CD4-positive, alpha-beta T cell treated with Interleukin-15 for 4 hours (primary cell): ENCODE measurements around the gene LILRB4.
"Not testable (repeated sequence)": the region's sequence is repeated elsewhere in the genome, so short reads cannot be mapped to it uniquely, and the experiment has no call there.

Experiments
- DNase-seq: peaks from one replicate; pipeline ENCODE4 v3.0.0-alpha.2; 2020; ENCODE audit warnings: low spot score

The LILRB4 gene

GRCh38 chr19:54662730-54663129, at the start of gene LILRB4:
LILRB4 (plus strand) TSS chr19:54662985; CDS start chr19:54663034, 49 bp downstream.
- peak; percentile 11 for DNase-seq

GRCh38 chr19:54614726-54615125, 48.1 kb upstream of the LILRB4 start:
- no peak for DNase-seq

GRCh38 chr19:54616057-54616456, 46.7 kb upstream of the LILRB4 start:
- DNase-seq, result no peak

- no peak for DNase-seq
Measured at GRCh38 chr19:54616821-54617560, 45.8 kb upstream of the LILRB4 start.

- no peak for DNase-seq
Measured at GRCh38 chr19:54620464-54620863, 42.3 kb upstream of the LILRB4 start.

- DNase-seq, result no peak
Measured at GRCh38 chr19:54622431-54622830, 40.4 kb upstream of the LILRB4 start.

- not testable (repeated sequence) for DNase-seq
Measured at GRCh38 chr19:54624234-54624633, 38.6 kb upstream of the LILRB4 start.

- not testable (repeated sequence) for DNase-seq
Measured at GRCh38 chr19:54624934-54625730, 37.7 kb upstream of the LILRB4 start.

- no peak for DNase-seq
Measured at GRCh38 chr19:54626757-54627156, 36.0 kb upstream of the LILRB4 start.

GRCh38 chr19:54627912-54628311, 34.9 kb upstream of the LILRB4 start:
- not testable (repeated sequence) for DNase-seq

- DNase-seq, result not testable (repeated sequence)
Measured at GRCh38 chr19:54630262-54630661, 32.5 kb upstream of the LILRB4 start, which contains the start of gene LILRB1. LILRB1 (plus strand) TSS chr19:54630484; CDS start chr19:54631074, 590 bp downstream.

GRCh38 chr19:54630782-54631181, 32.0 kb upstream of the LILRB4 start:
- no peak for DNase-seq

- DNase-seq, result not testable (repeated sequence)
Measured at GRCh38 chr19:54631489-54632337, 31.1 kb upstream of the LILRB4 start.

GRCh38 chr19:54632517-54632916, 30.3 kb upstream of the LILRB4 start:
- DNase-seq, result not testable (repeated sequence)

- no peak for DNase-seq
Measured at GRCh38 chr19:54633401-54633800, 29.4 kb upstream of the LILRB4 start.

GRCh38 chr19:54636081-54636480, 26.7 kb upstream of the LILRB4 start:
- DNase-seq, result not testable (repeated sequence)

GRCh38 chr19:54638683-54639082, 24.1 kb upstream of the LILRB4 start:
- no peak for DNase-seq

- not testable (repeated sequence) for DNase-seq
Measured at GRCh38 chr19:54642953-54643352, 19.8 kb upstream of the LILRB4 start.

- DNase-seq, result not testable (repeated sequence)
Measured at GRCh38 chr19:54643583-54643982, 19.2 kb upstream of the LILRB4 start.

- no peak for DNase-seq
Measured at GRCh38 chr19:54644056-54644455, 18.7 kb upstream of the LILRB4 start.

- no peak for DNase-seq
Measured at GRCh38 chr19:54646331-54646841, 16.4 kb upstream of the LILRB4 start.

- DNase-seq, result no peak
Measured at GRCh38 chr19:54648129-54648528, 14.7 kb upstream of the LILRB4 start.
